Neural progenitor cell (in vitro differentiated cells): Measurements from ENCODE around the gene TLK1. TPM values are rescaled to one million over a fixed set of nuclear protein-coding genes. Genes with fewer than 3 reads are reported as not detected.

Experiments
- DNase-seq: peaks from one replicate; pipeline ENCODE4 v3.0.0-alpha.2; 2016; ENCODE audit warnings: low spot score
- H2AFZ ChIP-seq: fragments of 200-600 bp; sonication (generic); replicated peaks from 2 replicates; pipeline ENCODE4 v1.6.1; 2016; ENCODE audit warnings: antibody characterized with exemption
- H3F3A ChIP-seq: fragments of 200-600 bp; sonication (generic); 2 replicates; pipeline ENCODE4 v1.6.1; 2016; ENCODE audit warnings: antibody characterized with exemption, low read depth
- H3K27ac ChIP-seq: fragments of 200-600 bp; sonication (generic); 2 replicates; pipeline ENCODE4 v1.5.1; 2016; ENCODE audit warnings: mild to moderate bottlenecking
- H3K27me3 ChIP-seq: fragments of 200-600 bp; sonication (generic); 2 replicates; pipeline ENCODE4 v1.6.1; 2016; ENCODE audit warnings: mild to moderate bottlenecking, moderate library complexity
- H3K36me3 ChIP-seq: fragments of 200-600 bp; sonication (generic); 2 replicates; pipeline ENCODE4 v1.5.1; 2016
- H3K4me1 ChIP-seq: fragments of 200-600 bp; sonication (generic); 2 replicates; pipeline ENCODE4 v1.6.1; 2016; ENCODE audit warnings: mixed run types
- H3K4me2 ChIP-seq: fragments of 200-600 bp; sonication (generic); 2 replicates; pipeline ENCODE4 v1.6.1; 2016
- H3K4me3 ChIP-seq: fragments of 200-600 bp; sonication (generic); 2 replicates; pipeline ENCODE4 v1.5.1; 2016
- H3K79me2 ChIP-seq: fragments of 200-600 bp; sonication (generic); 2 replicates; pipeline ENCODE4 v1.6.1; 2016; ENCODE audit warnings: low read depth
- H3K9ac ChIP-seq: fragments of 200-600 bp; sonication (generic); 2 replicates; pipeline ENCODE4 v1.6.1; 2016
- H3K9me3 ChIP-seq: fragments of 200-600 bp; sonication (generic); 2 replicates; pipeline ENCODE4 v1.5.1; 2016; ENCODE audit warnings: low read depth
- H4K20me1 ChIP-seq: fragments of 200-600 bp; sonication (generic); 2 replicates; pipeline ENCODE4 v1.6.1; 2016; ENCODE audit warnings: low read depth
- H3K27ac Mint-ChIP-seq: 3 replicates; pipeline ENCODE4 v1.8.0; 2021; ENCODE audit warnings: mixed read lengths
- H3K27me3 Mint-ChIP-seq: 2 replicates; pipeline ENCODE4 v1.8.0; 2022; ENCODE audit warnings: low read depth, mild to moderate bottlenecking, inconsistent platforms, moderate library complexity, mixed read lengths; ENCODE audit not compliant: insufficient read depth
- H3K36me3 Mint-ChIP-seq: 3 replicates; pipeline ENCODE4 v1.8.0; 2021; ENCODE audit warnings: mixed read lengths
- H3K4me1 Mint-ChIP-seq: 3 replicates; pipeline ENCODE4 v1.8.0; 2021; ENCODE audit warnings: mixed read lengths
- H3K4me3 Mint-ChIP-seq: 3 replicates; pipeline ENCODE4 v1.8.0; 2021; ENCODE audit warnings: mild to moderate bottlenecking, moderate library complexity, mixed read lengths
- H3K9me3 Mint-ChIP-seq: 3 replicates; pipeline ENCODE4 v1.8.0; 2020; ENCODE audit warnings: mixed read lengths
- CTCF ChIP-seq: fragments of 200-600 bp; sonication (generic); IDR thresholded peaks from 2 replicates; pipeline ENCODE4 v1.5.1; 2017; ENCODE audit warnings: antibody characterized with exemption, mild to moderate bottlenecking
- EZH2 ChIP-seq: fragments of 200-600 bp; sonication (generic); IDR thresholded peaks from 2 replicates; pipeline ENCODE4 v1.6.1; 2017; ENCODE audit warnings: antibody characterized with exemption, mild to moderate bottlenecking, moderate library complexity
- EZH2phosphoT487 ChIP-seq: fragments of 200-600 bp; sonication (generic); IDR thresholded peaks from 2 replicates; pipeline ENCODE4 v1.6.1; 2017; ENCODE audit warnings: antibody characterized with exemption
- total RNA-seq: library from RNA; depleted of rRNA; stranded (reverse); fragments of >200 nt; gene quantifications from 2 replicates; pipeline ENCODE4 v1.2.3, GENCODE V29; 2015; ENCODE audit warnings: low replicate concordance

Gene TLK1
- total RNA-seq, 1 donor from 2014 or later = 31.1 TPM

- Mint-ChIP-seq H3K4me1 (peaks cover 3% of the 10 kb centered on the region), H3K9me3 (no peaks in the 10 kb centered on the region), H3K4me3 (no peak overlapping the region), H3K27ac (no peak overlapping the region), H3K36me3 (no peaks in the 10 kb centered on the region), H3K27me3 (no peaks in the 10 kb centered on the region)
- peaks cover 6% of the 10 kb centered on the region for H3K79me2 ChIP-seq
- no peak overlapping the region for H3K4me3 ChIP-seq
- no peak for TF ChIP-seq CTCF
- TF ChIP-seq EZH2phosphoT487 = no peak
- no peak for TF ChIP-seq EZH2
- H3K4me1 ChIP-seq = peaks cover 6% of the 10 kb centered on the region
- H3K36me3 ChIP-seq = no peaks in the 10 kb centered on the region
- no peaks in the 10 kb centered on the region for H3K9me3 ChIP-seq
- H3K9ac ChIP-seq = no peak overlapping the region
- no peak overlapping the region for H3K4me2 ChIP-seq
- no peak for DNase-seq
- H3F3A ChIP-seq = no peaks in the 10 kb centered on the region
- no peak overlapping the region for H2AFZ ChIP-seq
- H3K27me3 ChIP-seq = no peaks in the 10 kb centered on the region
- no peak overlapping the region for H3K27ac ChIP-seq
- no peaks in the 10 kb centered on the region for H4K20me1 ChIP-seq
These were observed 6.8 kb upstream of the TLK1 start for GRCh38 chr2:171167352-171167997.

GRCh38 chr2:171166328-171166983 is 5.8 kb upstream of the TLK1 start:
- H3K36me3 Mint-ChIP-seq = no peaks in the 10 kb centered on the region
- no peaks in the 10 kb centered on the region for H3K9me3 Mint-ChIP-seq
- peaks cover 9% of the 10 kb centered on the region for H3K4me1 Mint-ChIP-seq
- Histone ChIP-seq H3K4me1 (peaks cover 9% of the 10 kb centered on the region), H3F3A (no peaks in the 10 kb centered on the region), H3K4me2 (no peak overlapping the region), H3K27ac (no peak overlapping the region), H3K9me3 (no peaks in the 10 kb centered on the region), H3K36me3 (no peaks in the 10 kb centered on the region), H2AFZ (no peak overlapping the region), H4K20me1 (no peaks in the 10 kb centered on the region), H3K9ac (no peak overlapping the region), H3K4me3 (no peak overlapping the region), H3K79me2 (peaks cover 16% of the 10 kb centered on the region), H3K27me3 (no peaks in the 10 kb centered on the region)
- H3K4me3 Mint-ChIP-seq = no peak overlapping the region
- TF ChIP-seq EZH2 (no peak), CTCF (no peak), EZH2phosphoT487 (no peak)
- no peak overlapping the region for H3K27ac Mint-ChIP-seq
- no peaks in the 10 kb centered on the region for H3K27me3 Mint-ChIP-seq
- DNase-seq = no peak

- Mint-ChIP-seq H3K4me1 (peaks cover 12% of the 10 kb centered on the region), H3K27ac (no peak overlapping the region), H3K27me3 (no peaks in the 10 kb centered on the region), H3K9me3 (no peaks in the 10 kb centered on the region), H3K4me3 (no peak overlapping the region), H3K36me3 (no peaks in the 10 kb centered on the region)
- no peaks in the 10 kb centered on the region for H3K36me3 ChIP-seq
- H3K4me1 ChIP-seq = peaks cover 9% of the 10 kb centered on the region
- H3K27ac ChIP-seq = no peak overlapping the region
- H3F3A ChIP-seq = peaks cover 4% of the 10 kb centered on the region
- H3K9me3 ChIP-seq = no peaks in the 10 kb centered on the region
- H3K79me2 ChIP-seq = peaks cover 20% of the 10 kb centered on the region
- no peaks in the 10 kb centered on the region for H3K27me3 ChIP-seq
- no peak overlapping the region for H3K4me3 ChIP-seq
- no peak for TF ChIP-seq CTCF
- no peak for TF ChIP-seq EZH2
- TF ChIP-seq EZH2phosphoT487 = no peak
- H3K4me2 ChIP-seq = no peak overlapping the region
- no peak overlapping the region for H2AFZ ChIP-seq
- no peaks in the 10 kb centered on the region for H4K20me1 ChIP-seq
- no peak overlapping the region for H3K9ac ChIP-seq
- no peak for DNase-seq
These were observed 5.3 kb upstream of the TLK1 start for GRCh38 chr2:171165967-171166327.
